Liver (tissue), 9 donors: ENCODE data around the gene NTN1. TPM values are rescaled to one million over a fixed set of nuclear protein-coding genes. Genes with fewer than 3 reads are reported as not detected.

Experiments
- DNase-seq: peaks from one replicate; pipeline ENCODE4 v3.0.0-alpha.2; 2017; ENCODE audit warnings: low spot score
- H3K27ac ChIP-seq, 2 donors: one replicate each; pipeline ENCODE4 v1.7.0; 2013; ENCODE audit warnings: inconsistent platforms in 2 of 2, low read length in 2 of 2, control low read depth in 1 of 2, low read depth in 1 of 2, mild to moderate bottlenecking in 1 of 2
- H3K27me3 ChIP-seq, 4 donors: one replicate each; pipeline versions ENCODE4 v1.6.1 to v1.7.0; 2013; ENCODE audit warnings: low read length in 3 of 4, inconsistent platforms in 1 of 4, mild to moderate bottlenecking in 1 of 4, moderate library complexity in 1 of 4; ENCODE audit not compliant: control insufficient read depth in 4 of 4, insufficient read depth in 4 of 4
- H3K36me3 ChIP-seq, 4 donors: one replicate each; pipeline versions ENCODE4 v1.6.1 to v1.7.0; 2013; ENCODE audit warnings: low read length in 3 of 4, mild to moderate bottlenecking in 3 of 4, low read depth in 1 of 4, moderate library complexity in 1 of 4; ENCODE audit not compliant: control insufficient read depth in 4 of 4, insufficient read depth in 3 of 4
- H3K4me1 ChIP-seq, 4 donors: one replicate each; pipeline versions ENCODE4 v1.6.1 to v1.7.0; 2013; ENCODE audit warnings: low read length in 3 of 4, mild to moderate bottlenecking in 3 of 4, moderate library complexity in 1 of 4; ENCODE audit not compliant: control insufficient read depth in 4 of 4, insufficient read depth in 4 of 4
- H3K4me3 ChIP-seq, 3 donors: one replicate each; pipeline versions ENCODE4 v1.6.1 to v1.7.0; 2013; ENCODE audit warnings: low read length in 3 of 3, control low read depth in 1 of 3, low read depth in 1 of 3, mild to moderate bottlenecking in 1 of 3
- H3K9ac ChIP-seq, 2 donors: one replicate each; pipeline ENCODE4 v1.7.0; 2013; ENCODE audit warnings: low read length in 2 of 2, mild to moderate bottlenecking in 2 of 2, moderate library complexity in 2 of 2, control low read depth in 1 of 2, low read depth in 1 of 2
- H3K9me3 ChIP-seq, 4 donors: one replicate each; pipeline versions ENCODE4 v1.6.1 to v1.7.0; 2013; ENCODE audit warnings: low read length in 3 of 4; ENCODE audit not compliant: control insufficient read depth in 4 of 4
- CTCF ChIP-seq: fragments of 150-350 bp; IDR thresholded peaks from 2 replicates; pipeline ENCODE4 v1.5.1; 2017; ENCODE audit warnings: improper control_type of control experiment, low read depth, low read length; ENCODE audit not compliant: missing input control
- EGR1 ChIP-seq, 2 donors: IDR thresholded peaks; 2 replicates each; pipeline ENCODE4 v1.6.1; 2016 to 2018; ENCODE audit warnings: antibody characterized with exemption in 2 of 2, low read depth in 2 of 2
- FOXA1 ChIP-seq: IDR thresholded peaks from 2 replicates; pipeline ENCODE4 v1.6.1; 2016; ENCODE audit warnings: antibody characterized with exemption
- FOXA2 ChIP-seq: IDR thresholded peaks from 2 replicates; pipeline ENCODE4 v1.6.1; 2016; ENCODE audit warnings: antibody characterized with exemption
- GABPA ChIP-seq, 2 donors: IDR thresholded peaks in 1 of 2; conservative IDR thresholded peaks in 1 of 2; 2 replicates each; pipeline ENCODE4 v1.6.1; 2016; ENCODE audit warnings: antibody characterized with exemption in 2 of 2, mild to moderate bottlenecking in 1 of 2, moderate library complexity in 1 of 2
- HNF4G ChIP-seq: IDR thresholded peaks from 2 replicates; pipeline ENCODE4 v1.6.1; 2016; ENCODE audit warnings: antibody characterized with exemption
- JUND ChIP-seq, 2 donors: IDR thresholded peaks; 2 replicates each; pipeline ENCODE4 v1.6.1; 2016; ENCODE audit warnings: antibody characterized with exemption in 2 of 2
- MAX ChIP-seq: IDR thresholded peaks from 2 replicates; pipeline ENCODE4 v1.6.1; 2016; ENCODE audit warnings: antibody characterized with exemption
- NR2F2 ChIP-seq: IDR thresholded peaks from 2 replicates; pipeline ENCODE4 v1.6.1; 2016; ENCODE audit warnings: antibody characterized with exemption
- RAD21 ChIP-seq, 2 donors: IDR thresholded peaks; 2 replicates each; pipeline ENCODE4 v1.6.1; 2016; ENCODE audit warnings: antibody characterized with exemption in 2 of 2, mild to moderate bottlenecking in 2 of 2
- RXRA ChIP-seq, 2 donors: IDR thresholded peaks; 2 replicates each; pipeline ENCODE4 v1.6.1; 2017 to 2018; ENCODE audit warnings: antibody characterized with exemption in 2 of 2, mild to moderate bottlenecking in 1 of 2
- SP1 ChIP-seq: IDR thresholded peaks from 2 replicates; pipeline ENCODE4 v1.6.1; 2018; ENCODE audit warnings: antibody characterized with exemption, mild to moderate bottlenecking
- TAF1 ChIP-seq: conservative IDR thresholded peaks from 2 replicates; pipeline ENCODE4 v1.6.1; 2016; ENCODE audit warnings: antibody characterized with exemption, mild to moderate bottlenecking
- ZBTB33 ChIP-seq: IDR thresholded peaks from 2 replicates; pipeline ENCODE4 v1.6.1; 2016; ENCODE audit warnings: antibody characterized with exemption
- WGBS: extraction: QIAGEN DNeasy Blood & Tissue Kit; methylation state at CpG from one replicate; pipeline ENCODE4 v1.1.7; 2013; 5-methylcytosine and 5-hydroxymethylcytosine counted together
- polyA plus RNA-seq, 2 donors: library from polyadenylated mRNA; stranded (reverse) in 1 of 2; unstranded in 1 of 2; fragments of 200-250 nt in 1 of 2; fragments of >200 nt in 1 of 2; fragmentation: Nextera tagmentation in 1 of 2; extraction: Ambion mirVana in 1 of 2; gene quantifications; one replicate each; pipeline versions ENCODE4 v1.2.1 to v1.2.3, GENCODE V29; 2013 to 2015
- total RNA-seq, 2 donors: library from RNA; depleted of rRNA; stranded (reverse); fragments of >200 nt; gene quantifications; one replicate each; pipeline ENCODE4 v1.2.3, GENCODE V29; 2014
- donor health status: healthy.
- donor health status: healthy.
- donor health status: healthy.
- donor health status: healthy.
- donor health status: healthy.

Gene NTN1
- total and polyA plus RNA-seq, 4 donors = 0.14 to 8.7 (median 4.3) TPM

GRCh38 chr17:9242497-9242881 is 221.2 kb downstream of the NTN1 start:
- H3K27me3 ChIP-seq = no peaks in the 10 kb centered on the region
- H3K27ac ChIP-seq = no peak overlapping the region
- no peak for DNase-seq
- no peaks in the 10 kb centered on the region for H3K36me3 ChIP-seq
- no peak for TF ChIP-seq FOXA1
- no peak for TF ChIP-seq FOXA2
- no peak for TF ChIP-seq JUND (IDR thresholded peaks at IDR 0.05)
- TF ChIP-seq CTCF = no peak
- no peak for TF ChIP-seq SP1
- TF ChIP-seq HNF4G = no peak
- no peak for TF ChIP-seq MAX
- no peak for TF ChIP-seq TAF1
- no peak for TF ChIP-seq RXRA (IDR thresholded peaks at IDR 0.05)
- TF ChIP-seq NR2F2 = no peak
- no peak overlapping the region for H3K4me3 ChIP-seq
- WGBS = 85% methylated on average over 16 of the region's 16 CpGs
- no peak overlapping the region for H3K9ac ChIP-seq
- H3K4me1 ChIP-seq = peaks cover 13 to 25% (median 19%) of the 10 kb centered on the region in 4 donors
- no peaks in the 10 kb centered on the region for H3K9me3 ChIP-seq

GRCh38 chr17:9242983-9243382 is 221.7 kb downstream of the NTN1 start:
- 92% methylated on average over 8 of the region's 8 CpGs for WGBS

More at GRCh38 chr17:9242983-9243382, 221.7 kb downstream of the NTN1 start:
- Histone ChIP-seq H3K9me3 (no peaks in the 10 kb centered on the region), H3K36me3 (no peaks in the 10 kb centered on the region), H3K4me1 (peaks cover 13 to 25% (median 19%) of the 10 kb centered on the region in 4 donors), H3K27me3 (no peaks in the 10 kb centered on the region), H3K9ac (no peak overlapping the region), H3K4me3 (no peak overlapping the region), H3K27ac (no peak overlapping the region)
- no peak for DNase-seq
- TF ChIP-seq GABPA (IDR thresholded peaks at IDR 0.05 in 1 of 2, conservative IDR thresholded peaks at IDR 0.05 in 1 of 2) (no peak), ZBTB33 (no peak), FOXA1 (no peak), RAD21 (IDR thresholded peaks at IDR 0.05) (no peak), SP1 (no peak), TAF1 (no peak), RXRA (IDR thresholded peaks at IDR 0.05) (no peak), EGR1 (IDR thresholded peaks at IDR 0.05; ENCODE audit: low read depth in 2 of 2) (no peak)
